ENCODE data around the gene HOXA6.

Gene HOXA6
- long read RNA-seq, transcript HOXA6-202 (3 exons, 814 nt) = major isoform, 22 of 39 reads
- long read RNA-seq, partial matches to known transcripts = 3 of 39 reads
- long read RNA-seq, other reads (novel, unspliced or antisense) = 13 of 39 reads

- Histone ChIP-seq H3K27me3 (ENCODE audit: insufficient read depth, poor library complexity, severe bottlenecking) (peaks cover 28% of the 10 kb centered on the region), H3K27ac (replicated peaks) (no peak within 1 kb of the TSS), H3K4me3 (replicated peaks; ENCODE audit: insufficient read depth, low read length) (no peak within 1 kb of the TSS)
- TF ChIP-seq REST (IDR thresholded peaks at IDR 0.05; ENCODE audit: insufficient replicate concordance, low read depth) (no peak), GABPA (IDR thresholded peaks at IDR 0.05; ENCODE audit: low read depth) (no peak), POLR2AphosphoS5 (IDR thresholded peaks at IDR 0.05; ENCODE audit: low read depth) (no peak), CTCF (IDR thresholded peaks at IDR 0.05; ENCODE audit: insufficient read depth, low read length) (no peak), SPI1 (IDR thresholded peaks at IDR 0.05; ENCODE audit: borderline replicate concordance, low read depth) (no peak)
- DNase-seq (ENCODE audit: low read depth in 1 of 2, low spot score in 1 of 2) = no peak
These were observed at the start of gene HOXA6 for GRCh38 chr7:27147199-27148030. TSS of gene HOXA6 (minus strand) at chr7:27147774. CDS start at chr7:27147749, 25 bp downstream.

GRCh38 chr7:27196287-27196767, 48.8 kb upstream of the HOXA6 start:
- H3K27ac ChIP-seq (replicated peaks) = no peak overlapping the region
- peaks cover 75% of the 10 kb centered on the region for H3K27me3 ChIP-seq (ENCODE audit: insufficient read depth, poor library complexity, severe bottlenecking)
- TF ChIP-seq REST (IDR thresholded peaks at IDR 0.05; ENCODE audit: insufficient replicate concordance, low read depth) (no peak), POLR2AphosphoS5 (IDR thresholded peaks at IDR 0.05; ENCODE audit: low read depth) (no peak), SPI1 (IDR thresholded peaks at IDR 0.05; ENCODE audit: borderline replicate concordance, low read depth) (no peak), CTCF (IDR thresholded peaks at IDR 0.05; ENCODE audit: insufficient read depth, low read length) (peak; percentile 36)
- peak; percentile 69 to 72 for DNase-seq (ENCODE audit: low read depth in 1 of 2, low spot score in 1 of 2)
- H3K4me3 ChIP-seq (replicated peaks; ENCODE audit: insufficient read depth, low read length) = no peak overlapping the region

GRCh38 chr7:27194686-27195379, 47.3 kb upstream of the HOXA6 start:
- Histone ChIP-seq H3K27ac (replicated peaks) (no peak overlapping the region), H3K27me3 (ENCODE audit: insufficient read depth, poor library complexity, severe bottlenecking) (peaks cover 67% of the 10 kb centered on the region), H3K4me3 (replicated peaks; ENCODE audit: insufficient read depth, low read length) (no peak overlapping the region)
- no peak for TF ChIP-seq REST (IDR thresholded peaks at IDR 0.05; ENCODE audit: insufficient replicate concordance, low read depth)
- DNase-seq (ENCODE audit: low read depth in 1 of 2, low spot score in 1 of 2) = no peak
